MM.1S (cell line): ENCODE data around the gene GTF2A2.

Source experiments
- EZH2 ChIP-seq: fragments of 300-600 bp; sonication (generic); optimal IDR thresholded peaks from 2 replicates; pipeline ENCODE3; 2017; ENCODE audit warnings: low read depth, mild to moderate bottlenecking, antibody characterized with exemption, low read length, mixed read lengths
- EZH2phosphoT487 ChIP-seq: fragments of 300-600 bp; sonication (generic); IDR thresholded peaks from 2 replicates; pipeline ENCODE4 v1.6.1; 2018; ENCODE audit warnings: antibody characterized with exemption, low read length
- TF ChIP-seq, protein P1 (sequence below): fragments of 300-600 bp; sonication (generic); IDR thresholded peaks from 2 replicates; pipeline ENCODE4 v1.5.1; 2016; ENCODE audit warnings: antibody characterized with exemption, low read length, mixed read lengths

DNA sequence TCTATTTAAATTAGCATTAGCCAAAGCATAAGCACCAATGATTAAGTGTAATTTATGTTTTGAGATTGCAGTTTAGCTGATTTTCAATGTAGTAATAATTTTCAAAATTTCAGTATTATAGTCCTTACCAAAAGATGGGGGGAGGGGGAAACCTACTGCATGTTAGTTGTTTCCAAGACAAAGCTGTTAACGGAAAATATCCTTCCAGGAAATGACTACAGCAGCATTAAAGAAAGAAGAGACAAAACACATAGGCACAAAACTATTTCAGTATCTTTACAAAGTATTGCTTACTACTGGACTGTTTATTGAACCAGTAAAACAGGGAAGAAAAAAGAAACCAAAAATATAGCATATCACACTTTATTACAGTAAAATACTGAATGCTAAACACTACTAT lies 21.3 kb upstream of the GTF2A2 start:
- TF ChIP-seq, protein P1, sequence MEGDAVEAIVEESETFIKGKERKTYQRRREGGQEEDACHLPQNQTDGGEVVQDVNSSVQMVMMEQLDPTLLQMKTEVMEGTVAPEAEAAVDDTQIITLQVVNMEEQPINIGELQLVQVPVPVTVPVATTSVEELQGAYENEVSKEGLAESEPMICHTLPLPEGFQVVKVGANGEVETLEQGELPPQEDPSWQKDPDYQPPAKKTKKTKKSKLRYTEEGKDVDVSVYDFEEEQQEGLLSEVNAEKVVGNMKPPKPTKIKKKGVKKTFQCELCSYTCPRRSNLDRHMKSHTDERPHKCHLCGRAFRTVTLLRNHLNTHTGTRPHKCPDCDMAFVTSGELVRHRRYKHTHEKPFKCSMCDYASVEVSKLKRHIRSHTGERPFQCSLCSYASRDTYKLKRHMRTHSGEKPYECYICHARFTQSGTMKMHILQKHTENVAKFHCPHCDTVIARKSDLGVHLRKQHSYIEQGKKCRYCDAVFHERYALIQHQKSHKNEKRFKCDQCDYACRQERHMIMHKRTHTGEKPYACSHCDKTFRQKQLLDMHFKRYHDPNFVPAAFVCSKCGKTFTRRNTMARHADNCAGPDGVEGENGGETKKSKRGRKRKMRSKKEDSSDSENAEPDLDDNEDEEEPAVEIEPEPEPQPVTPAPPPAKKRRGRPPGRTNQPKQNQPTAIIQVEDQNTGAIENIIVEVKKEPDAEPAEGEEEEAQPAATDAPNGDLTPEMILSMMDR, result no peak
- TF ChIP-seq EZH2, result no peak
- no peak for TF ChIP-seq EZH2phosphoT487
